Fibroblast of villous mesenchyme (primary cell): ENCODE measurements around the gene GPR183. TPM values are rescaled to one million over a fixed set of nuclear protein-coding genes. Genes with fewer than 3 reads are reported as not detected.

Source experiments
- DNase-seq: peaks from one replicate; pipeline ENCODE4 v3.0.0-alpha.2; 2010; ENCODE audit warnings: low read depth
- H3K4me3 ChIP-seq: 2 replicates; pipeline ENCODE4 v1.5.1; 2011; ENCODE audit warnings: low read depth, mild to moderate bottlenecking, low read length
- total RNA-seq: library from RNA; depleted of rRNA; stranded (reverse); fragments of >200 nt; gene quantifications from 2 replicates; pipeline ENCODE4 v1.2.3, GENCODE V29; 2012
- TF ChIP-seq, protein P1 (sequence below): IDR thresholded peaks from 2 replicates; pipeline ENCODE4 v1.5.1; 2012; ENCODE audit warnings: low read depth, mild to moderate bottlenecking, low read length; ENCODE audit not compliant: insufficient read depth

Gene GPR183
- total RNA-seq, 1 donor: 0.86 TPM

DNA sequence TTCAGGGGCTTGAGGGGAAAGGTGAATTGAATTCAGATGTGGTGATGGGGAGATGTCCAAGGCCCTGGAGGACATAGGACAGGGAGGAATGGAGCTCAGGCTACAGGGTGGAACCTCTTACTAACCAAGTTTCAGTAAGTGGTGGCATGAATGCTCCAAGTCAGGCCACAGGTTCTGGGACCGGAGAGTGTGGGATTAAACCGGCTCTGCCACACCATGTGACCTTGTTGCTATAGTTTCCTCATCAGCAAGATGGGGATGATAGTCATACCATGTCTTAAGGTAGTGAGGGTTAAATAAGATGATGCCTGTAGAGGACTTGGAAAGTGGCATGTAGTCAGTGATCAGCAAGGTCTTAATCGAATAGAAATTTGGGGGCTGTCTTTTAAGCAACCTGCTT lies 16.3 kb downstream of the GPR183 start:
- no peak overlapping the region for H3K4me3 ChIP-seq
- TF ChIP-seq, protein P1, sequence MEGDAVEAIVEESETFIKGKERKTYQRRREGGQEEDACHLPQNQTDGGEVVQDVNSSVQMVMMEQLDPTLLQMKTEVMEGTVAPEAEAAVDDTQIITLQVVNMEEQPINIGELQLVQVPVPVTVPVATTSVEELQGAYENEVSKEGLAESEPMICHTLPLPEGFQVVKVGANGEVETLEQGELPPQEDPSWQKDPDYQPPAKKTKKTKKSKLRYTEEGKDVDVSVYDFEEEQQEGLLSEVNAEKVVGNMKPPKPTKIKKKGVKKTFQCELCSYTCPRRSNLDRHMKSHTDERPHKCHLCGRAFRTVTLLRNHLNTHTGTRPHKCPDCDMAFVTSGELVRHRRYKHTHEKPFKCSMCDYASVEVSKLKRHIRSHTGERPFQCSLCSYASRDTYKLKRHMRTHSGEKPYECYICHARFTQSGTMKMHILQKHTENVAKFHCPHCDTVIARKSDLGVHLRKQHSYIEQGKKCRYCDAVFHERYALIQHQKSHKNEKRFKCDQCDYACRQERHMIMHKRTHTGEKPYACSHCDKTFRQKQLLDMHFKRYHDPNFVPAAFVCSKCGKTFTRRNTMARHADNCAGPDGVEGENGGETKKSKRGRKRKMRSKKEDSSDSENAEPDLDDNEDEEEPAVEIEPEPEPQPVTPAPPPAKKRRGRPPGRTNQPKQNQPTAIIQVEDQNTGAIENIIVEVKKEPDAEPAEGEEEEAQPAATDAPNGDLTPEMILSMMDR: no peak
- no peak for DNase-seq

DNA sequence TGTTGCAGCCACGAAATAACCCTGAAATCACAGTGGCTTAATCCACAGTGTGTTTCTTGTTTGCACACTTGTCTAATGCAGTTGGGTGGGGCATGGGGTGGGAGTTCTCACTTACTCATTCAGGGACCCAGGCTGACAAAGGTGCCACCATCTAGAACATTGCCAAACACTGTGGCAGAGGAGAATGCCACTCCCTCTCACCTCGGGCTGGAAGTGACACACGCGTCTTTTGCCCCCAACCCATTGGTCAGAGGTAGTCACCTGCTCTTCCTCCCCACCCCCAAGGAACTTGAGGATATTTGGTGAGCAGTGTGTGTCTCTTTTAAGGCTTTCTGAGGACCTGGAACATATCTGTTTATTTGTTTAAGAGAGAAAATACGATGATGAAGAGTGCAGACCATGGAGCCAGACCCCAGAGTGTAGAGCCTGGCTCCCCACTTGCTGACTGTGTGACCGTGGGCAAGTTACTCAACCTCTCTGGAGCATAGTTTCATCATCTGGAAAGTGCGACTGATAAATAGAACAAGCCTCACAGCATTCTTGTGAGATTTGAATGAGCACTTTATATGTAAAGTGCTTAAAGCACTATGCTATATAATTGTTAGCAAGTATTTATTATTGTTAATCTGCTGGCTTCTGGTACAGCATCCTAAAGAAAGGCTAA lies 17.4 kb downstream of the GPR183 start:
- TF ChIP-seq, protein P1: no peak
- no peak for DNase-seq
- no peak overlapping the region for H3K4me3 ChIP-seq

DNA sequence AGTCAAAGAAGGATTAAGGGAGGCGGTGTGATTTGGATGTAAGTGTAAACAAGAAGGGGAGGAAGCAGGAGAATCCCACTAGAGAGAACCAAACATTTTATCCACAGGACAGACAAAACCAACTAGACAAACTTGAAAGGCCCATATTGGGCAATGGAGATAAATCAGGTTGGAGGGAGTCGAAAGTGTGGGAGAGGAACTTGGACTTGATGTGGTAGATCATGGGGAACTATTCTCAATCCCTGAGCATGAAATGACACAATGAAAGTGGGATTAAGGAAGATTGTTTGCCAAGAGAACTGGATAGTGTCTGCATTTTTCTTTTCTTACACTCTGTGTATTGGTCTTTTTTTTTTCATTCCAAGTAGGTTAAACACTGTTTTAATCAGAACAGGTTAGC lies 17.9 kb downstream of the GPR183 start:
- TF ChIP-seq, protein P1: no peak
- no peak overlapping the region for H3K4me3 ChIP-seq
- no peak for DNase-seq

DNA sequence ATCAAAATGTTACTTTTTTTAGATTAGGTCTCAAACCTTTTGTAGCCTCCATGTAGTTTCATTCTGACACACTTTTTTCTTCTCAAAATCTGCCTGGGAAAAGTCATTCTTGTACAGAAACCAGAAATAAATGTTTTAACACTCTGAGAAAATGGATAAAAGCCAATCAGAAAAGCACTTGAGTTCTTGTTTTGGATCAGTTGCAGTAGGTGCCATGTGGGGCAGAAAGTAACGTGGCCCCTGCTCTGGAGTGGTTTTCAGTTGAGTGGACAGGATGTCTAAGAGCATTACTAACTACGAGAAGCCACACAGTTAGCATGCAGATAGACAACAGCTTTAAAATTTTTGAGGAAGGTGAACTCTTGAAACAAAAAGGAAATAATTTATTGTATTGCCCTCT lies 19.1 kb downstream of the GPR183 start:
- TF ChIP-seq, protein P1: no peak
- no peak overlapping the region for H3K4me3 ChIP-seq
- no peak for DNase-seq

DNA sequence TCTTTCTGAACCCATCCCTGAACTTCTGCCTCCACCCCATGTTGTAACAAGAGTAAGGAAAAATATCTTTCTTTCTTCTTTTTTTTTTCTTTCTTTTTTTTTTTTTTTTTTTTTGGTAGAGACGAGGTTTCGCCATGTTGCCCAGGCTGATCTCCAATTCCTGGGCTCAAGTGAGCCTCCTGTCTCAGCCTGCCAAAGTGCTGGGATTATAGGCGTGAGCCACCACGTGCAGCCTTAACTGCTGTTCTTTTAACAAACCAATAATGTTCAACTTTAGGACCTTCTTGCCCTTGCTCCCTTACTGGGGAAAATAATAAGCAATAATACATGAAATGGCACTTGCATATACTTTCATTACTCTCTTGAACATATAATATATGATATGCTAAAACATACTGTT lies 19.6 kb downstream of the GPR183 start:
- H3K4me3 ChIP-seq: no peak overlapping the region
- no peak for DNase-seq
- TF ChIP-seq, protein P1: no peak

DNA sequence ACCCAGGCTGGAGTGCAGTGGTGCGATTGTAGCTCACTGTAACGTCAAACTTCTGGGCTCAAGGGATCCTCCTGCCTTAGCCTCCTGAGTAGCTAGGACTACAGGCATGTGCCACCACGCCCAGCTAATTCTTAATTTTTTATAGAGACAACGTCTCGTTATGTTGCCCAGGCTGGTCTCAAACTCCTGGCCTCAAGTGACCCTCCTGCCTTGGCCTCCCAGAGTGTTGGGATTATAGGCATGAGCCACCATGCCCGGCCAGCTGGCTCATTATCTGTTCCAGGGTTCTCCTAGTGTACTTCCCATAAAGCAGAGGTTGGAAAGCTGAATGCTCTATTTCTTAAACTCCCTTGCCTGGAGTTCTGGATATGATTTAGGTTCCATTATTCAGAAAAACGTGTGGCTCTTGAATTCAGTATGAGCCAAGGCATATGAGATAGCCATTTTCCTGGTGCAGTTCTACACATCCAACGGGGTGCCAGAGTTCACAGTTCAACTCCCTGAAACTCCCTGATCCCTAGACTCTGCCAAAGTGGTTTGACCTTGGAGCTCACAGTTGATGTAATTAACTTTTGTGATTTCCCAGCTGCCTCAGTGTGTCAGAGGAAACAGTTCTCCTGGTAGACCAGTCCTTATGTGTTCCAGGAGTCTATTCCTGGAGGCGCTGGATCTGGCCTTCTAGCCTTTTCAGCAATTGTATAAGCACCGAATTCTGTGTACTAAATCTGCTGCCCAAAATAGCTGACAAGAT lies 21.6 kb downstream of the GPR183 start:
- TF ChIP-seq, protein P1: no peak
- H3K4me3 ChIP-seq: no peak overlapping the region
- no peak for DNase-seq
